HCT116 (cell line): Measurements from ENCODE around the gene TOX3. TPM values are rescaled to one million over a fixed set of nuclear protein-coding genes. Genes with fewer than 3 reads are reported as not detected.

Source experiments
- ATAC-seq: fragments of 200-7000 bp; cut with Tn5 transposase; 2 replicates; pipeline ENCODE4 v1.9.1; 2020; ENCODE audit warnings: mild to moderate bottlenecking, moderate library complexity
- BruUV-seq: library from RNA; stranded (reverse); fragments of 400-500 nt; replicated peaks from 2 replicates; lab custom pipeline; 2021; lab: Mats Ljungman, UMichigan
- CTCF ChIA-PET: fragments of 300-600 bp; sonication (Branson Sonifier 250); formaldehyde crosslinking; loops from one replicate; lab custom pipeline; 2021; ENCODE audit warnings: antibody characterized with exemption; lab: Charles Lee
- POLR2A ChIA-PET: fragments of 300-600, 350-600 bp; sonication (Branson Sonifier 250); formaldehyde crosslinking; loops from one replicate; lab custom pipeline; 2021; ENCODE audit warnings: antibody characterized with exemption; lab: Charles Lee
- RAD21 ChIA-PET, 2 experiments: fragments of 300-600 bp; sonication (Branson Sonifier 250); formaldehyde crosslinking; loops; one replicate each; lab custom pipeline; 2023; ENCODE audit warnings: low total read pairs in 2 of 2; ENCODE audit not compliant: uncharacterized antibody in 2 of 2, unreplicated experiment in 2 of 2, low non-redundant PET in 1 of 2; lab: Charles Lee
- DNase-seq: peaks from one replicate; pipeline ENCODE4 v3.0.0-alpha.2; 2010; ENCODE audit warnings: low read depth, low spot score
- H2AFZ ChIP-seq: fragments of 200-600 bp; shearing (Covaris generic), sonication (generic); 2 replicates; pipeline ENCODE4 v1.6.1; 2017; ENCODE audit warnings: low read depth, mixed run types, mixed read lengths, antibody characterized with exemption, low read length; ENCODE audit not compliant: poor library complexity, severe bottlenecking
- H3K27ac ChIP-seq: 2 replicates; pipeline ENCODE4 v1.5.1; 2012; ENCODE audit warnings: low read depth, low read length
- H3K27me3 ChIP-seq: fragments of 200-600 bp; sonication (generic); 2 replicates; pipeline ENCODE4 v1.6.1; 2016; ENCODE audit warnings: mixed run types, low read length, mixed read lengths; ENCODE audit not compliant: insufficient read depth
- H3K36me3 ChIP-seq, 2 experiments: fragments of 200-500 bp in 1 of 2; fragments of 200-600 bp in 1 of 2; sonication (Bioruptor generic) in 1 of 2; sonication (generic) in 1 of 2; 2 replicates each; pipeline versions ENCODE4 v1.5.1 to v1.6.1; 2014 to 2016; ENCODE audit warnings: low read length in 2 of 2, inconsistent platforms in 1 of 2, mixed read lengths in 1 of 2, mixed run types in 1 of 2; ENCODE audit not compliant: insufficient read depth in 2 of 2, control insufficient read depth in 1 of 2
- H3K4me1 ChIP-seq, 2 experiments: fragments of 200-600 bp in 1 of 2; sonication (generic) in 1 of 2; 2 replicates each; pipeline versions ENCODE4 v1.5.1 to v1.6.1; 2012 to 2017; ENCODE audit warnings: low read length in 2 of 2, inconsistent platforms in 1 of 2, mild to moderate bottlenecking in 1 of 2, mixed read lengths in 1 of 2, mixed run types in 1 of 2, moderate library complexity in 1 of 2; ENCODE audit not compliant: insufficient read depth in 2 of 2, control insufficient read depth in 1 of 2
- H3K4me2 ChIP-seq: fragments of 200-600 bp; sonication (generic); 2 replicates; pipeline ENCODE4 v1.6.1; 2017; ENCODE audit warnings: mixed run types, low read length, mixed read lengths
- H3K4me3 ChIP-seq, 2 experiments: fragments of 200-600 bp in 1 of 2; sonication (generic) in 1 of 2; replicated peaks in 1 of 2; 2 replicates each; pipeline ENCODE4 v1.5.1; 2011 to 2016; ENCODE audit warnings: low read length in 2 of 2, control low read depth in 1 of 2, low read depth in 1 of 2, mild to moderate bottlenecking in 1 of 2, mixed read lengths in 1 of 2, mixed run types in 1 of 2
- H3K79me2 ChIP-seq: fragments of 200-600 bp; sonication (generic); 2 replicates; pipeline ENCODE4 v1.6.1; 2017; ENCODE audit warnings: mild to moderate bottlenecking, mixed run types, low read length, moderate library complexity, mixed read lengths; ENCODE audit not compliant: insufficient read depth
- H3K9ac ChIP-seq: fragments of 200-600 bp; sonication (generic); 2 replicates; pipeline ENCODE4 v1.6.1; 2016; ENCODE audit warnings: low read length, mixed read lengths
- H3K9me2 ChIP-seq: fragments of 200-600 bp; sonication (generic), shearing (Covaris generic); 2 replicates; pipeline ENCODE4 v1.6.1; 2017; ENCODE audit warnings: mixed run types, mild to moderate bottlenecking, moderate library complexity; ENCODE audit not compliant: insufficient read depth
- H3K9me3 ChIP-seq, 2 experiments: fragments of 200-500 bp in 1 of 2; fragments of 200-600 bp in 1 of 2; sonication (Bioruptor generic) in 1 of 2; sonication (generic) in 1 of 2; 2 replicates each; pipeline ENCODE4 v1.6.1; 2014 to 2017; ENCODE audit warnings: low read length in 2 of 2, mixed read lengths in 2 of 2, inconsistent platforms in 1 of 2, low read depth in 1 of 2, mild to moderate bottlenecking in 1 of 2, mixed run types in 1 of 2, moderate library complexity in 1 of 2; ENCODE audit not compliant: control insufficient read depth in 1 of 2, insufficient read depth in 1 of 2
- H4K20me1 ChIP-seq: fragments of 200-600 bp; sonication (generic), shearing (Covaris generic); 2 replicates; pipeline ENCODE4 v1.6.1; 2017; ENCODE audit warnings: mixed run types, mild to moderate bottlenecking, moderate library complexity; ENCODE audit not compliant: insufficient read depth
- CEBPB ChIP-seq: IDR thresholded peaks from 2 replicates; pipeline ENCODE4 v1.6.1; 2012; ENCODE audit warnings: low read depth
- EZH2 ChIP-seq: fragments of 200-600 bp; sonication (generic); IDR thresholded peaks from 2 replicates; pipeline ENCODE4 v1.6.1; 2017; ENCODE audit warnings: antibody characterized with exemption, mixed run types
- FOSL1 ChIP-seq: IDR thresholded peaks from 2 replicates; pipeline ENCODE4 v1.6.1; 2012; ENCODE audit warnings: low read depth
- POLR2A ChIP-seq: IDR thresholded peaks from 2 replicates; pipeline ENCODE4 v1.7.0; 2011; ENCODE audit warnings: borderline replicate concordance; ENCODE audit not compliant: insufficient read depth, insufficient read length; ENCODE audit errors: extremely low read depth
- RAD21 ChIP-seq: IDR thresholded peaks from 2 replicates; pipeline ENCODE4 v1.6.1; 2012; ENCODE audit warnings: low read depth, mild to moderate bottlenecking
- SP1 ChIP-seq: IDR thresholded peaks from 2 replicates; pipeline ENCODE4 v1.6.1; 2012; ENCODE audit warnings: low read depth
- TCF7L2 ChIP-seq: IDR thresholded peaks from 2 replicates; pipeline ENCODE4 v1.7.0; 2011; ENCODE audit warnings: borderline replicate concordance, inconsistent platforms; ENCODE audit not compliant: insufficient read depth, insufficient read length; ENCODE audit errors: extremely low read depth
- ZFX ChIP-seq: fragments of 450-650 bp; IDR thresholded peaks from 2 replicates; pipeline ENCODE4 v1.6.1; 2017
- intact Hi-C: fragments of 100-400 bp; cut with micrococcal nuclease; formaldehyde crosslinking; loops from 2 replicates; pipeline ENCODE4 v1.10.0; 2022
- total RNA-seq: library from RNA; stranded (reverse); gene quantifications from one replicate; pipeline ENCODE4 v1.2.1, GENCODE V29; 2021; ENCODE audit not compliant: unreplicated experiment
- TF ChIP-seq, protein P1 (sequence below): IDR thresholded peaks from 2 replicates; pipeline ENCODE4 v1.6.1; 2011; ENCODE audit warnings: mild to moderate bottlenecking, low read length, moderate library complexity; ENCODE audit not compliant: insufficient replicate concordance; ENCODE audit errors: extremely low read depth
- TF ChIP-seq, protein P2 (sequence below): IDR thresholded peaks from 2 replicates; pipeline ENCODE4 v1.6.1; 2012; ENCODE audit warnings: low read depth
- TF ChIP-seq, protein P3 (sequence below): IDR thresholded peaks from 2 replicates; pipeline ENCODE4 v1.6.1; 2012
- TF ChIP-seq, protein P4 (sequence below): IDR thresholded peaks from 2 replicates; pipeline ENCODE4 v1.6.1; 2012

TOX3 gene
- total RNA-seq, 1 experiment from 2014 or later, result not detected

DNA sequence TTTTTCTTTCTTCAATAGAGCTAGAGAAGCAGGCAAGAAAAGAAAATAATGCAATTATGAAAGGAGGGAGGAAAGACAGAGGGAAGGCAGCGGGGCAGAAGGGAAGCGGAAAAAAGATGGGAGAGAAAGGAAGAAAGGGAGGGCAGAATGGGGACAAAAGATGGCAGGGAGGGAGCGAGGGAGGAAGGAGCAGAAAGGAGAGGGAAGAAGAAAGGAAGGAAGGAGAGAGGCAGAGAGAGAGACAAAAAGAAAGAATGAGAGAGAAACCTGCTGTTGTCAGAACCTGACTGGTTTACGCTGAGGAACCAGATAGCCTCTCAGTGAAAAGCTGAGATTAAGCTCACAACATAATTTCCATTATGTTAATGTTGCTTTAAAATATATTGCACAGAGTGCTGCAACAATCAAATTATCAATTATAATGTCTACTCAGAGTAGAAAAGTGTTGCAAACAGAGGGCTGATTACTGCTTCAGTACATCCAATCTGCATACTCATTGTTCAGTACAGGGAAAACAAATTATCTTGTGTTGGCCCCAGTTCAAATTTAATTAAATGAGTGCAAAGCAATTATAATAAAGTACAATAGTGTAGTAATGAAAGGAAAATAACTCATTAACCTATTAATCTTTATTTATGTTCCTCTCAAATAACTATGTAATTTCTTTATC lies 32.0 kb upstream of the TOX3 start:
- no TSS peak for BruUV-seq
- CTCF ChIA-PET, result no interaction called here

DNA sequence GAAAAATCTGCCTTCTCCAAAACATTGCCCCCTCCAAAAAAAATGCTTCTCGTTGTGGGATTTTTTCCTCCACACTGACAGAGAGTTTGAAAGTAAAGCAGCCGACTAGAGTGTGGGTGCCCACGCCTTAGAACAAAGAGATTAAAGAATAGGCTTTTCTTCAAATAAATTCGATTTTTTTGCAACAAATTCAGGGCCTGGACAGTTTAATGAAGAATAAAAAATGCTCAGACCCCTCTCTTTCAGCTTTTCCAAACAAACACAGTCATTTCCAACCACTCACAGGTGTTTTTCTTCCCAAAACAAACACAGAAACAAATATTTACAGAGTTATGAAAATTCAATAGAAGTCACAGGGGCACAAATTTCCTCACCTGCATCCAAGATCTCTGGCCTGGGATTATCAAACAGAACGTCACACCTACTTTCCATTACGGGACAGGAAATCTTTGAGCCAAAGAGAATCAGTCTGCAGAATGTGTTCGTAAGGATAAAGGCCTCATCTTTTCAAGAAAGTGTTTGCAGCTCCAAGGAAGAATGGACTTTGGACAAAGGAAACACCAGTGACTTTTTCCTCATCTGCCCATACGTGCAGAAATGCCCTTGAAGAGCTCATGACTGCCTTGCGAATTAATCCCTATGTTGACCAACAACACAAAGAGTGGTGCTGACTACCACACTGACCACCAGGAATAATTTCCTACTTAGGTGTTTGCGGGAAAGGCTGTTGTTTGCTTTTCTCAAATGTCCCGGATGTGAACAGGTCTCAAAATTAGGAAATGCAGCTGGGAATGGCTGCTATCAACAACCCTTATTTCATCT lies 31.3 kb upstream of the TOX3 start:
- no peak for ATAC-seq
- H2AFZ ChIP-seq, result no peak overlapping the region
- H3K4me1 ChIP-seq, result no peaks in the 10 kb centered on the region
- H3K9me3 ChIP-seq, result no peaks in the 10 kb centered on the region; a peak in 1 of 4 replicates
- no peak for DNase-seq
- intact Hi-C loops, result no loop called here
- no peaks in the 10 kb centered on the region for H3K36me3 ChIP-seq
- no peak overlapping the region for H3K4me2 ChIP-seq
- no peaks in the 10 kb centered on the region for H3K79me2 ChIP-seq
- no peak overlapping the region for H3K9ac ChIP-seq
- no peaks in the 10 kb centered on the region for H3K27me3 ChIP-seq
- ChIA-PET POLR2A (no interaction called here), CTCF (no interaction called here), RAD21 (no interaction called here)
- H3K9me2 ChIP-seq, result no peaks in the 10 kb centered on the region
- H3K4me3 ChIP-seq, result no peak overlapping the region
- TF ChIP-seq RAD21, result no peak
- TF ChIP-seq TCF7L2, result no peak
- no peak for TF ChIP-seq POLR2A
- TF ChIP-seq, protein P1, sequence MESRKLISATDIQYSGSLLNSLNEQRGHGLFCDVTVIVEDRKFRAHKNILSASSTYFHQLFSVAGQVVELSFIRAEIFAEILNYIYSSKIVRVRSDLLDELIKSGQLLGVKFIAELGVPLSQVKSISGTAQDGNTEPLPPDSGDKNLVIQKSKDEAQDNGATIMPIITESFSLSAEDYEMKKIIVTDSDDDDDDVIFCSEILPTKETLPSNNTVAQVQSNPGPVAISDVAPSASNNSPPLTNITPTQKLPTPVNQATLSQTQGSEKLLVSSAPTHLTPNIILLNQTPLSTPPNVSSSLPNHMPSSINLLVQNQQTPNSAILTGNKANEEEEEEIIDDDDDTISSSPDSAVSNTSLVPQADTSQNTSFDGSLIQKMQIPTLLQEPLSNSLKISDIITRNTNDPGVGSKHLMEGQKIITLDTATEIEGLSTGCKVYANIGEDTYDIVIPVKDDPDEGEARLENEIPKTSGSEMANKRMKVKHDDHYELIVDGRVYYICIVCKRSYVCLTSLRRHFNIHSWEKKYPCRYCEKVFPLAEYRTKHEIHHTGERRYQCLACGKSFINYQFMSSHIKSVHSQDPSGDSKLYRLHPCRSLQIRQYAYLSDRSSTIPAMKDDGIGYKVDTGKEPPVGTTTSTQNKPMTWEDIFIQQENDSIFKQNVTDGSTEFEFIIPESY, result no peak
- TF ChIP-seq, protein P2, sequence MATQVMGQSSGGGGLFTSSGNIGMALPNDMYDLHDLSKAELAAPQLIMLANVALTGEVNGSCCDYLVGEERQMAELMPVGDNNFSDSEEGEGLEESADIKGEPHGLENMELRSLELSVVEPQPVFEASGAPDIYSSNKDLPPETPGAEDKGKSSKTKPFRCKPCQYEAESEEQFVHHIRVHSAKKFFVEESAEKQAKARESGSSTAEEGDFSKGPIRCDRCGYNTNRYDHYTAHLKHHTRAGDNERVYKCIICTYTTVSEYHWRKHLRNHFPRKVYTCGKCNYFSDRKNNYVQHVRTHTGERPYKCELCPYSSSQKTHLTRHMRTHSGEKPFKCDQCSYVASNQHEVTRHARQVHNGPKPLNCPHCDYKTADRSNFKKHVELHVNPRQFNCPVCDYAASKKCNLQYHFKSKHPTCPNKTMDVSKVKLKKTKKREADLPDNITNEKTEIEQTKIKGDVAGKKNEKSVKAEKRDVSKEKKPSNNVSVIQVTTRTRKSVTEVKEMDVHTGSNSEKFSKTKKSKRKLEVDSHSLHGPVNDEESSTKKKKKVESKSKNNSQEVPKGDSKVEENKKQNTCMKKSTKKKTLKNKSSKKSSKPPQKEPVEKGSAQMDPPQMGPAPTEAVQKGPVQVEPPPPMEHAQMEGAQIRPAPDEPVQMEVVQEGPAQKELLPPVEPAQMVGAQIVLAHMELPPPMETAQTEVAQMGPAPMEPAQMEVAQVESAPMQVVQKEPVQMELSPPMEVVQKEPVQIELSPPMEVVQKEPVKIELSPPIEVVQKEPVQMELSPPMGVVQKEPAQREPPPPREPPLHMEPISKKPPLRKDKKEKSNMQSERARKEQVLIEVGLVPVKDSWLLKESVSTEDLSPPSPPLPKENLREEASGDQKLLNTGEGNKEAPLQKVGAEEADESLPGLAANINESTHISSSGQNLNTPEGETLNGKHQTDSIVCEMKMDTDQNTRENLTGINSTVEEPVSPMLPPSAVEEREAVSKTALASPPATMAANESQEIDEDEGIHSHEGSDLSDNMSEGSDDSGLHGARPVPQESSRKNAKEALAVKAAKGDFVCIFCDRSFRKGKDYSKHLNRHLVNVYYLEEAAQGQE, result no peak
- TF ChIP-seq EZH2, result no peak
- TF ChIP-seq, protein P3, sequence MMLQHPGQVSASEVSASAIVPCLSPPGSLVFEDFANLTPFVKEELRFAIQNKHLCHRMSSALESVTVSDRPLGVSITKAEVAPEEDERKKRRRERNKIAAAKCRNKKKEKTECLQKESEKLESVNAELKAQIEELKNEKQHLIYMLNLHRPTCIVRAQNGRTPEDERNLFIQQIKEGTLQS, result no peak
- no peak for TF ChIP-seq FOSL1
- TF ChIP-seq SP1, result no peak
- no peaks in the 10 kb centered on the region for H4K20me1 ChIP-seq
- no peak overlapping the region for H3K27ac ChIP-seq
- BruUV-seq, result no TSS peak

More for the DNA sequence above, 32.0 kb upstream of the TOX3 start:
- ChIA-PET RAD21 (no interaction called here), POLR2A (no interaction called here)
- Histone ChIP-seq H3K27ac (no peak overlapping the region), H3K4me2 (no peak overlapping the region), H3K9ac (no peak overlapping the region), H3K36me3 (no peaks in the 10 kb centered on the region), H3K9me2 (no peaks in the 10 kb centered on the region), H4K20me1 (no peaks in the 10 kb centered on the region), H3K4me1 (no peaks in the 10 kb centered on the region), H3K27me3 (no peaks in the 10 kb centered on the region), H3K9me3 (no peaks in the 10 kb centered on the region; a peak in 1 of 4 replicates), H3K79me2 (no peaks in the 10 kb centered on the region), H2AFZ (no peak overlapping the region), H3K4me3 (no peak overlapping the region)
- ATAC-seq (no peak), DNase-seq (no peak)
- TF ChIP-seq, protein P4, sequence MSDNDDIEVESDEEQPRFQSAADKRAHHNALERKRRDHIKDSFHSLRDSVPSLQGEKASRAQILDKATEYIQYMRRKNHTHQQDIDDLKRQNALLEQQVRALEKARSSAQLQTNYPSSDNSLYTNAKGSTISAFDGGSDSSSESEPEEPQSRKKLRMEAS, result no peak
- TF ChIP-seq CEBPB, result no peak
- TF ChIP-seq ZFX, result no peak
- TF ChIP-seq TCF7L2, result no peak
- TF ChIP-seq POLR2A, result no peak
- intact Hi-C loops, result no loop called here
